Suppressor macrophage treated with lipopolysaccharide for 4 hours (primary cell): ENCODE results near the gene OTOR.

Experiments
- DNase-seq: peaks from one replicate; pipeline ENCODE4 v3.0.0-alpha.2; 2020

OTOR gene, protein sequence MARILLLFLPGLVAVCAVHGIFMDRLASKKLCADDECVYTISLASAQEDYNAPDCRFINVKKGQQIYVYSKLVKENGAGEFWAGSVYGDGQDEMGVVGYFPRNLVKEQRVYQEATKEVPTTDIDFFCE

DNA sequence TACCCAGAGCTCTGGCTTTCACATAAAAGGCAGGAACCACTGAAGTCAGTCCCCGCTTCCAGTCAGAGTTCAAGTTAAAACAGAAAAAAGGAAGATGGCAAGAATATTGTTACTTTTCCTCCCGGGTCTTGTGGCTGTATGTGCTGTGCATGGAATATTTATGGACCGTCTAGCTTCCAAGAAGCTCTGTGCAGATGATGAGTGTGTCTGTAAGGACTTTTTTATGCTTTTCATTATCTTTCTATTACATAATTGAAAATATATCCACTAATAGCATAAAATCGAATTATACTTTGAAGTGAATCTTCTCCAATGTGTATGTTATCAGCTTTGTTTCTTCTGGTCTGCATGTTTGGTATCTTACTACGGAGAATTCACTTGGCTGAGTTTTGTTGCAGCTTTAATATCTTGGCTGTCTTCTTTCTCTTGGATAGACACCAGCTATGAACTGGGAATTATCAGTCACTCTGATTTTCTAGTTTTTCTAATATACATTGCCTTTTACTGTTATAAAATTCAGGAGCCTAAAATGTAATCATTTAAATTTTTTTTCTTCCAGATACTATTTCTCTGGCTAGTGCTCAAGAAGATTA lies at the start of gene OTOR:
Gene OTOR, plus strand, starts transcription at position 51 of the 593 bp plus-strand sequence. Its CDS starts 44 bp downstream, at position 95.
- DNase-seq: no peak

DNA sequence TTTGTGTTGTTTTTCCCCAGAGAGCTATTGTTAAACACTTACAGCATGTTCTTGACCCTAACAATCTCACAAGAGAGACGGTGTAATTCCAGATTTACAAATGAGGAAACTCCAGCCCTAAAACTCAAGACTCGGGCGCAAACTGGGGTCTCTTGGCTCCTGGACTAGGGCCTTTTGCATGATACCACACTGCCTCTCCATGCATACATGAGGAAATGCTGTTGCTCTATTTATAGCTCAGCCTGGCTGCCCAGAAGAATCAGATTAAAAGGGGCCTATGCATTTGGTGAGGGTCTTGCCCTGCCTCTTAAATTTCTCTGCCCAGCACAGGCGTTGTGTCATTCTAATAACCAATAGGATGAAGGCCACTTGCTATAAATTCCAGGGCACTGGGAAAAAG lies 48.9 kb upstream of the OTOR start:
- DNase-seq: no peak

DNA sequence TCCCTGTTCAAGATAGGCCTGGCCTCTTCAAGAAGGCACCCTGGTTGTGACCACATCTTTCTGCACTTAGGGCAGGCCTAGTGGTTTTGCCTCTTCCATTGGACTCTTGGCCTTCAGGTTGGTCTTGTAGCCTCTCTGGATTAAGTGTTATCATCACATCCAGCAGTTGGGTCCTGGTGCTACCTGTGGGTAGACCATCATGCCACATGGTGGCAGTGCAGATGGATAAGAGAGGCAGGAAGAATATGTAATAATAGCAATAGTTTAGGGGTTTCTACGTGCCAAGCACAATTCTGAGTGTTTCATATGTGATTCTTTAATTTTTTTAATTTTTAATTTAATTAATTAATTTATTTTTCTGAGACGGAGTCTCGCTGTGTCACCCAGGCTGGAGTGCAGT lies 46.9 kb upstream of the OTOR start:
- DNase-seq: no peak

DNA sequence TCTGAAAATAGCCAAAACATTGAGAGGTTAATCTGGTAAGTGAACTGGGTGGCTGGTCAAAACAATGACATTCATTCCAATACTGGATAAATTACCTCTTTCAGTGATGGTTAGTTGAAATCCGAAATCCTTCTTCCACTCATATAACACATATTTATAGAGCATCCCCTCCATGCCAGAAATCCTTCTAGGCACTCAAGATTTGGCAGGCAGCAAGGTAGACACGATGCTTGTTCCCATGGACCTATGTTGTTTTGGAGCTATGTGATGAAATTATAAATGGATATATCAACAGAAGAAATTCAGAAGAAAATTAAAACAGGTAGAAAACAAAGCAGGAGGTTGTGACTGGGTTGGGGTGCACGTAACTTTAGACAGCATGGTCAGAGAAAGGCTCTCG lies 44.6 kb upstream of the OTOR start:
- no peak for DNase-seq

DNA sequence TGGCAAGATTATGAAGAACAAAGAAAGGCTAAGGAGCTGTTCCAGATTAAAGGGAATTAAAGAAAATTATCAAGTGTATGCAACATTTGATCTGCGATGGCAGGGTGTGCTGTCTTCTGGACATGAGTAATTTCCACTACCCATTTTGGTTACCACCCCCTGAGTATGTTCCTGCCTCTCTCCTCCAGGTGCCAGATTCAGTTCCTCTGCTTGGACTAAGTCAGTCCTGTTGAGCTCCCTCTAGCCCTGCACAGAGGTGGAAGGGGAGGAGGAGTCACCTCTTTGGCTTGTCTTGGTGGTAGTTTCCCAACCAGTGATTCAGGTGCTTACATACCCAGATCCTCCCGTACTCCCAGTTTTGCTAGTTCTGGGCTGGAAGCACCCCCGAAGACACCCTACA lies 40.5 kb upstream of the OTOR start:
- DNase-seq: no peak

DNA sequence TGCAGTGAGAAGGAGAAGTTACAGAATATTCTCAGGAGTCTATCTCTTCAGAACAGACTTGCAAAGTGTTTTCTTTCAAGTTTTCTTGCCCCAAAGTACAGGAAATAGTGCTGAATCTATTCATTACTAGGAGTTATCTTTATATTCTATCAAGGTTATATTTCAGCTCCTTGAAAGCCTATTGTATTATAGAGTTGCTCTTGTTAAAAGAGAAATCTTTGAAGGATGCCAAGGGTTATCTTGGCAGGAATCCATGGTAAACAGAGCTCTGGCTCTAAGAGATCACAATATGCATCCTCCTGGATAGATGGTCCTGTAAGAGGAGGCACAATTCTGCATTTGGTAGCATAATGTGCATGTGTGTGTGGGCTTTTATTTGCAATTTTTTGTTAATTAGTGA lies 39.6 kb upstream of the OTOR start:
- no peak for DNase-seq

DNA sequence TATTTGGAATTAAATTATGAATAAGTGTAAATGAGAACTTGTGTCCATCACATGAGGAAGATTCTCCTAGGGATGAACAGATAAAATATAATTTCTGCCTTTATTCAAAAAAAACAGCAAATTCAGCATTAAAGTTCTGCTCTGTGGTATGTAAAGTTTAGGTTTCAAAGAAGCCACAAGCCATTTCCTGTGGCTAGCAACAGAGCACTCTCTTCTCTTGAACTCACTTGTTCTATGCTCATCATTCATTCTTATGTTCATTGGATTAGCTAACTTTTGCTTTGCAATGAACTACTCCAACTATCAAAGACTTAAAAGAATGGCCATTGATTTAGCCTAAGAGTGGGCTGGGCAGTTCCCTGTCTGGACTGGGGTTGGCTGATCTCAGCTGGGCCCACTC lies 39.1 kb upstream of the OTOR start:
- no peak for DNase-seq

DNA sequence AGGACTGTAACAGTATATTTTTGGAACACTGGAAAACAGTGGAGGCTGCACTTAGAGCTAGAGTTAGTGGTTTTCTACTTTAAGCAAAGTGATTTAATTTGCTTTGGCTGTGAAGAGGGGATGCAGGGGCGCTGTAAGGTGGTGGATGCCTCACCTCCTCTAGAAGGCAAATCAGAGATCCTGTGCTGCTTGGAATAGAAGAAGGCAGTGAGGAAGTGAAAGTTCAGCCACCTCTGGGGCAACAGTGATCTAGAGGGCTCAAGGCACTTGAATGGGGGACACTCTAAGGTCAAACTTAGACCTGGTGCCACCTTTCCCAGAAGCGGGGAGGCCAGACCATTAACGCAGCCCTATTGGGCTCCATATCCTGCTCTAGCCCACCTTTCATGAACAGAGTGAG lies 37.4 kb upstream of the OTOR start:
- no peak for DNase-seq

DNA sequence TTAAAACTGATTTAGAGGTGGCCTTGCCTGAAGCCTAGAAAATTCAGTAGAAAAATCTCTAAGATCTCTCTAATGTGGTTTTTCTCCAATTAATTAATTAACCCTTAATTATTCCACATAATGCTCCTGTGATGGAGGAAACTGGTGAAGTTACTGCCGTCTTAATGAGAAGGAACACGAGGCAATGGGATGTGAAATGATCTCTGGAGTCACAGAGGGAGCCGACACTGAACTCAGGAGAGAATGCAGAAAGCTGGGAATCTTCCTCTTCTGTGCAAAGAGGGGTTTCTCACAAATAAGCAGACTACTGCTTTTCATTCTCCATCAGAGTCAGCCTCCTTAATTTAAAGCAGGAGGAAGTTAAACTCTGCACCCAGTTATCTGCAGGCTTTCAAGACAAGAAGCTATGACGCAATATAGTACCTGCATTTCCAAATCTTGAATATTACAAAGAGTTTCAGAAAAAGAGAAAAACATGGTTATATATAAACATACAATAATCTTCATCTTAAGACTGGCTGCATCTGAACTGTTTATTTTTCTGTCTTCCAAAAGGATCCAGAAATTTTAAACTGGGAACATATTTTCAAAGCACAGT lies 36.4 kb upstream of the OTOR start:
- no peak for DNase-seq

DNA sequence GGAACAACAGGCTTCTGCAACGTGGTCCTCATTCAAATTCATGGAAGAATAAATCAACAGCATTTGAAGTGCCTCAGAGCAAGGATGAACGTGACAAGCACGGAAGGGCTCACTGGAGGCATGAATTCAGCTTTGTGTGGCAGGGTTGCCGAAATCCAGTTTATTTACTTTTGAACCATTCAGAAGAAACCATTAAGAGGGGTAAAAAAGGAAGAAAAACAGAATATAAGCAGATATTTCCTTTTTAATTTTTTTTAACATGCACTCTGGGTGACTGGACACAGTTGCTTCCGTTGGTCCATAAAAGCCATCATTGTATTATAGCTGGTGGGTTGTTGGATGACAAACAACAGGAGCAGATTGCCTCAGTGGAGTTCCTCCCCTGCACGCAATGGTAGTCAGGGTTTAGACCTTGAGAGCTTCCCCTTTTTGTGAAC lies 35.6 kb upstream of the OTOR start:
- DNase-seq: no peak

DNA sequence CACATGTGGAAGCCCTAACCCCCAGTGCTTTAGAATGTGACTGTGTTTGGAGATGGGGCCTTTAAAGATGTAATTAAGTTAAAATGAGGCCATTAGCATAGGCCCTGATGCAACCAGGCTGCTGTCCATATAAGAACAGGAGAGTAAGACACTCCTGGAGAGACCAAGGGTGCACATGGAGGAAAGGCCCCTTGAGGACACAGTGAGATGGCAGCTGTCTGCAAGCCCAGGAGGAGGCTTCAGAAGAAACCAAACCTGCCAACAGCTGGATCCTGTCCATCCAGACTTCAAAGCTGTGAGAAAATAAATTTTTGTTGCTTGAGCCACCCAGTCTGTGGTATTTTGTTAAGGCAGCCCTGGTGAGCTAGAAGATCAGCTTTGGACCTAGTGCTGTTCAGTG lies 35.1 kb upstream of the OTOR start:
- DNase-seq: no peak

DNA sequence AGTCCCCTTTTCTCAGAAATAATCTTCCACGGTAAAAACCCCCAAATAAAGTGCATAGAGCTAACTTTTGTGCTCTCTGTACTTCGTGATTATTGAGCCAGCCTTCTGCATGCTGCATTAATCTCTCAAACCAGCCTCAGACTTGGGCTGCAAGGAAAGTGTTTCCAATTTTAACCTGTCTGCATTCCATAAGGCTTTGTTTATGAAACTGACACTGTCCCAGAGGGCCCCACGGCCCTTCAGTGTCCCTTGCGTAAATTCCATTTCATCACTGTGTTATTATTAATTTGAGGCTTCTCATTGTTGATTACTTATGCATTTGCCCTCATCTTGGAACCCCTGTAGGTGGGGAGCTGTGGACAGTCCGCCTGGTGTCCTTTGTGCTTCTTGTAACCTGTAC lies 33.9 kb upstream of the OTOR start:
- no peak for DNase-seq

DNA sequence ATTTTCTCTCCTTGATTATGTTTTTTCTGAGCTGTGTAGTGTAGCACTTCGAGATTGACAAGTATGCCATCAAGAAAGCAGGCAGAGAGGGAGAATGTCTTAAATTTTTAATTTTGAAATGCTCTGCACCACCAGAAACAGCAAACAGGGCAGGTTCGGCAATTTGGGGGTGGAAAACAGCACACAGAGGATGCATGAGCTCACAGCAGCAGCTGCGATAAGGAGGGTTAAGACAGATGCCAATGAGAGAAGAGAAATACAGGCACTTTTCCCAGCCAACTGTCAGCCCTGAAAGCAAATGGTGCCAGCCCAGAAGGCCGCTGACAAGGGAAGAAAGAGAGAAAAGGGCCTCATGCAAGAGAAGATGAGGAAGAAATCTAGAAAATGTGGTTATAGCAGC lies 33.4 kb upstream of the OTOR start:
- no peak for DNase-seq

DNA sequence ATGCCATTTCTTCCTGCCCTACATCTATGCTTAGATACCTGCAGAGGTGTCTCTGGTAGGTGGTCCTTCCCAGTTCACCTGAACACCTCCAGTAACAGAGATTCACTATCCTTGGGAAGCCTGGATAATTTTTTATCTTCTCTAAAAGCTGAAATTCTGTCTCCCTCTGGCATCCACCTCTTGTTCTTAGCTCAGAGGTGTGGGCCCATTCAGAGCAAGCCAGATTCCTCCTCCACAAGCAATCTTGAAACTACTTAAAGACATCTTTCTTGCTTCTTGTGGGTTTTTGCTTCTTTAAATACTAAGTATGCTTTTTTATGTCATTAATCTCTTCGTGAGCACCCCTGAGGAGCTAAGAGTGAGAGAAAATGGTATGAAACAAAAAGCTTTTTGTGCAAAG lies 28.7 kb upstream of the OTOR start:
- no peak for DNase-seq

DNA sequence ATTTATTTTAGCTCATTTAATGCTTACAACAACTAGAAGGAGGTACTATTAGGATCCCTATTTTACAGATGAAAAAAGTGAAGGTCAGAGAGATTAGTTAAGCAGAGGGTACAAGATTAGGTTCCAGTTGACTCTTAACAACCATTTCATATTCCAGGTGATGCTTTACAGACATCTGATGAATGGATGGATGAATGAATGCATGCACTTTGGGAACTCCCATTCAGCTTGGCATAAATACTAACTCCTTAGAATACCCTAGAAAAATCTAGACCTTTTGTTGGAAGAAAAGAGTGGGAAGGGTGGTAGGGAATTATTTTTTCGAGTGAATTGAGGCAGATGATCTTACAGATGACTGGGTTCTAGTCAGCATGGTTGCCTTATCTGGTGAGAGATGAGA lies 19.1 kb upstream of the OTOR start:
- no peak for DNase-seq

DNA sequence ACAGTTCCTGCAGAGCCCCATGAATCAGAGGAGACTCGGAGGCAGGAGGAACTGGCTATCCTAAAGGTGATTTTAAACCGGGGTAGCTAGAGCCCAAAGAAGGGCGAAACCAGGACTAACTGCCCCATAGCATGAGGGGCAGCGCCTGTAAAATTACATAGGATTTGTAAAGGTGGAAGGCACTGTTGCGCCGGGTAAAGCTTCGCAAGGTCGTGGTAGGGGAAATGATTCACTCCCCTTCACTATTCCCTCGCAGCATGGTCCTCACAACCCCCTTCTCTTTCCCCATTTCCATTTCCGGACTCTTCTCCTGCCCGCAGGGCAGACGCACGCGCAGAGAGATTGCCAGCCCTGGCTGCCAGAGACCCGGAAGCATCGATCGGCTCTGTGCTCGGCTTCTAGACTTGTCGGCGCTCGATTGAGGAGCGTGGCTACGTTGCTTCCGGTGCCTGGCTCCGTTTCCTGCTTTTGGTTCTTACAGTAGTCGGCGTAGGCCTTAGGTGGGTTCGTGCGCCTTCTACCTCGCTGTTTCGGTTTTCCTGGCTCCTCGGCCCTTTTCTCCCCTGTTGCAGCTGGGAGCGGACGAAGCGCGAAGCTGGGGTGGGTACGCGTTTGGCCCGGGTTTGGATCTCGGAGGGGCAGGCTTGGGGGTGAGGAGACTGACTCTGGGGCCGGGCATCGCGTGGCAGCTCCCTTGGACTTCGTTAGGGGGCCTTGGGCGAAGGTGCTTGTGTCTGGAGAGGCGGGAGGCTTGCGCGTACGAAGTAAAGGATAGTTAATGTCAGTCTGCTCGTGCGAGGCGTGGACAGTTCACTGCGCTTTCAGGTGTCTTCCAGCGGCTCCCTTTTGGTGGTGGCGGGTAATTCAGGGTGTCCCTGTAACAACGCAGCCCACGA lies 18.3 kb upstream of the OTOR start, which contains the start of gene SNRPB2:
Gene SNRPB2, plus strand, starts transcription at position 462 of the 896 bp plus-strand sequence. CDS start 1,677 bp downstream, outside the sequence.
- DNase-seq: peak; percentile 96

DNA sequence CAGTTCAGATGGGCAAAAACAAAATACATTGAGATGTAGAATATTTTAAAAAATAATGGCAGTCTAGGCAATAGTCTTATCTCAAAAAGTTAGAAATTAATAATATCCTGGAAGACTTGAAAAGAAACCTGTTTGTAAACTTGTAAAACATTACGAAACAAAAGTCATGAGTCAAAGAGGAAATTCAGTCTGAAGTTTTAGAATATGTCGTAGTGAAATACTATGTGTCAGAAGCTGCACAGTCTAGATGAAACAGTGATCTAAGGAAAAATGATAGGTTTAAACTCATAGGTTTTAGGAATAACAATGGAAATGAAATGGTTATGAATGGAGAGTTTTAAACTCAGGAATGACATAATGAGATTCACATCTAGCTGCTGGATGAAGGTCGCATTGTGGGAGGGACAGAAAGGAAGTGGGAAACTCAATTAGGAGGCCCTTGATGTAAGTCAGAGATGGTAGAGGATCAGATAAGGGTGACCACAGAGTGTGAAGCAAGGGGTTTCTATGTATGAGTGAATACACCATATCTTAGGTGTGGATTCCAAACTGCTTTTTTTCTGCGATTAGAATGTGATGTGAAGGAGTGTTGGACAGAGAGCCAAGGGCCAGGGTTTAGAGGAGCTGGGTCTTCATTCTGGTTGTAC lies 15.5 kb upstream of the OTOR start:
- peak; percentile 33 for DNase-seq

DNA sequence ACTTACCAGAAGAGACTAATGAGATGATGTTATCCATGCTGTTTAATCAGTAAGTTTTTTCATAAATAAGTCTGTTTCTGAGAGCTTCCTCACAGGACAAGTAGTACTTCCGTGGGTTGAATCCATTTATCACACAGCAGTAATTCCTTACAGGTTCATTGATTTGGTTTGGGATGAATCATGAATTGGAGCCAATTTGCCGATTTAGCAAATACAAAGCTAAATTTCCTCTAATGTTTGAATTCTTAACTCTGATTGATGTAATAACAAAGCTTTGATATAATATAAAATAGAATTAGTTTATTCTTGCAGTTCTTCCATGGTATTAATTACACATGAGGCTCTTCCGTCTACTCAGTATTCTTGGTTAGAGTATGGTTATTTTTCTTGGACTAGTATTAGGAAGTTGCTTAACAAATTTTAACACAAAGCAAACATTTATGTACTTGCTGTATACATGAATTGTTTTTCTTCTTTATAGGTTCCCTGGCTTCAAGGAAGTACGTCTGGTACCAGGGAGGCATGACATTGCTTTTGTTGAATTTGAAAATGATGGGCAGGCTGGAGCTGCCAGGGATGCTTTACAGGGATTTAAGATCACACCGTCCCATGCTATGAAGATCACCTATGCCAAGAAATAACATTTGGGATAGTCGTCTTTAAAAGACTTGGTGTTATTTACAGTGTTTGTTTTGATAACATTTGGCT lies 7.6 kb upstream of the OTOR start:
- DNase-seq: no peak

DNA sequence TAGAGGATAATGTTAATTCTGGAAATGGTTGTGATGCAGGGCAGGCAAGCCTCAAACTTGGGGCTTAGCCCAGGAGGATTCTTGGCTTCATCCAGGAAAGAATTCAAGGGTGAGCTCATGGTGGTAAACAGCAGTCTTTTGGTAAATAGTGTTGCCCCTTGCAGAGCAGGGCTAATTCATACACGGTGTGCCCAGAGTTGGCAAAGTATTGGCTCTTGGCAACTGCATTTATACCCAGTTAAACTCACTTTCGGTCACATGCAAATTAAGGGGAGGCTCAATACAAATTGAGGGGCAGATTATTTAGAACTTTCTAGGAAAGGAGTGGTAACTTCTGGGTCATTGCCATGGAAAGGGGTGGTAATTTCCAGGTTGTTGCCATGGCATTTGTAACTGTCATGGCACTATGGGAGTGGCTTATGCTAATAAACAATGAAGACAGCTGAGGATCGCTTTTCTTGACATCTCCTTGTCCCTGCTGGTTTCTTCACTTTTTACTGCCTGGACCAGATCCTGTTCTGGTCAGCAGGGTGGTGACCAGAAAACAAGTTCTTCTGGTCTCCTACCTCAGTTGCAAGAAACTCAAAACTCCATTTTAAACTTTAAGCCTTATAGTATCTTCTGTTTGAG lies 3.9 kb upstream of the OTOR start:
- no peak for DNase-seq

DNA sequence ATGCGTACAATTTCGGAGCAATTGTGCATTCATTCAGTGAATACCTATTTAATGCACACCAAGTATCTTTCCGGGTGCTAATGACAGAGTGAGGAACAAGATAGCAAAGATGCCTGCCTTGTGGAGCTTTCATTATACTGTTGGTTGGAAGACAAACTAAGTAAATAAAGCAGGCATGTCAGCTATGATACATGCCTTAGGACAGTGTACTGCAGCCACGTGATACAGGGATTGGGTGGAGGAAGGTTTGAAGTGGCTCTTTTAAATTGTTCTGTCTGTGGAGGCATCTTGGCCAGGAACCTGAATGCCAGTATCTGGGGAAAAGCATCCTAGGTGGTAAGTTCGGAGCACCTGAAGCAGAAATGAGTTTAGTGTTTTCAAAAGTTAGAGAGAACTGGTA lies 3.0 kb upstream of the OTOR start:
- DNase-seq: no peak

DNA sequence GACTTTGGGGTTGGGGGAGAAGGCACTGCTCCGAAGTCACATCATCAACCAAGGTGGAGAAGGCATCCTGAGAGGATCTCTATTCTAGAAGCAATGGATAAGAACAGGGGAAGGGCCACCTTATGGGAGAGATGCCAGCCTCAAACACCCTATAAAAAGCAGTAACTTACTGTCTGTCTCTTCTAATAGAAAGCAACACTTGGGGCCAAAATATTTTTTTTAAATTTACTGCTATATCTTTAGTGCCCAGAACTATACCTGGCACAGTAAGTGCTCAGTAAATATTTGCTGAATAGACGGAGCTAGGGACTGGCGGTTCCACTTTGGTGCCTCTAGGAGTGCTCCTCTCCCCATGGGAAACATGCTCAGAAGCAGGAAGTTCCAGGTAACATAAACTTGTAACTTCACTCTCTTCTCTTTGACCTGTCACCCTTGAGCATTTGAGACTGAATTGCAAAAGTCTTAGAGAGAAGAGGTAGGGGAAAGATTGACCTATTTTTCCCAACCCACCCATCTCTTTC lies 807 bp upstream of the OTOR start:
- no peak for DNase-seq

DNA sequence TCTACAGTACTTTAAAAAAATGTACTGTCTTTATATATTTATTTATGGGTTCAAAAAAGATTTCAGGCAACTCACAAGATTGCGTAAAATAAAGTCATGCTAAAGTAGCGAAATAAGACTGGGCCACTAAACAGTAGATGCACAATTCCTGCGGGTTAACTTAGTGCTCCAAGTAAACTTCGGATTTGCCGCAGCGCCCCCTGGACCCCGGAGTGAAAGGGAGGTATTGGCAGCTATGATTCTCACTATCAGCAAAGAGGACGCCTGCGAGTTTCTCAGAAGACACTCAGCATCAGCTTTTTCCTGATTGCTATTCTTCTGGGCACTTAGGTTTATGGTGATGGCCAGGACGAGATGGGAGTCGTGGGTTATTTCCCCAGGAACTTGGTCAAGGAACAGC lies 1.4 kb downstream of the OTOR start:
- no peak for DNase-seq
